H54 (cell line): Measurements from ENCODE around the gene TRIM2.

ENCODE experiments used
- DNase-seq: peaks from one replicate; pipeline ENCODE4 v3.0.0; 2011; ENCODE audit warnings: low spot score, mixed read lengths; ENCODE audit not compliant: insufficient read length
- FAIRE-seq: peaks from 3 replicates; lab custom pipeline; 2011; peaks lifted over from hg19 to GRCh38; lab: Jason Lieb, UNC
- POLR2A ChIP-seq: IDR thresholded peaks from 2 replicates; pipeline ENCODE4 v1.6.1; 2011; ENCODE audit warnings: low read depth, mild to moderate bottlenecking, low read length

The TRIM2 gene

GRCh38 chr4:153374442-153374841 is 170.2 kb downstream of the TRIM2 start:
- FAIRE-seq (no peak), DNase-seq (no peak)
- TF ChIP-seq POLR2A: no peak

GRCh38 chr4:153375303-153375702 is 171.1 kb downstream of the TRIM2 start:
- FAIRE-seq: no peak
- no peak for DNase-seq
- TF ChIP-seq POLR2A: no peak

GRCh38 chr4:153383131-153383530 is 178.9 kb downstream of the TRIM2 start:
- no peak for TF ChIP-seq POLR2A
- no peak for FAIRE-seq
- no peak for DNase-seq

- no peak for TF ChIP-seq POLR2A
- no peak for FAIRE-seq
- DNase-seq: no peak
Observed at GRCh38 chr4:153384160-153384559, 179.9 kb downstream of the TRIM2 start.

GRCh38 chr4:153385784-153386183 is 181.5 kb downstream of the TRIM2 start:
- FAIRE-seq: no peak
- no peak for TF ChIP-seq POLR2A
- DNase-seq: no peak

DNA sequence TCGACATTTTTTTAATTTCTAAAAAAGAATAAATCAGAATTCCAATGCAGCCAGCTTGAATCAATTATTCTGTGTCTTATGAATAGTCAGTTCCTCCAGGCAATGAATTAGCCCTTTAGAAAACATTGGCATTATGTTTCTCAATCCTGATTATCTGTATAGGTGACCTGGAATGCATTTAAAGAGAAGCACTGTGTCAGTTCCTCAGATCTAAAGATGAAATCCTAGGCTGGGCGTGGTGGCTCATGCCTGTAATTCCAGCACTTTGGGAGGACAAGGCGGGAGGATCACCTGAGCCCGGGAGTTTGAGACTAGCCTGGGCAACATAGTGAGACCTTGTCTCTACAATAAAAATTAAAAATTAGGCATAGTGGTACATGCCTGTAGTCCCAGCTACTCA is 183.7 kb downstream of the TRIM2 start:
- no peak for FAIRE-seq
- no peak for TF ChIP-seq POLR2A
- no peak for DNase-seq
